Transverse colon (tissue), 4 donors: Measurements from ENCODE around the gene SMARCE1. TPM values are rescaled to one million over a fixed set of nuclear protein-coding genes. Genes with fewer than 3 reads are reported as not detected.

ENCODE experiments used
- DNase-seq: peaks from one replicate; pipeline ENCODE4 v3.0.0-alpha.2; 2019
- H3K27ac ChIP-seq, 4 donors: fragments of 200-600 bp; sonication (generic); 2 replicates each; pipeline ENCODE4 v1.5.1; 2016 to 2018; ENCODE audit warnings: inconsistent platforms in 4 of 4
- H3K27me3 ChIP-seq: fragments of 200-600 bp; sonication (generic); 2 replicates; pipeline ENCODE4 v1.5.1; 2017; ENCODE audit warnings: inconsistent platforms
- H3K36me3 ChIP-seq, 4 donors: fragments of 200-600 bp; sonication (generic); 2 replicates each; pipeline ENCODE4 v1.5.1; 2017 to 2019; ENCODE audit warnings: inconsistent platforms in 4 of 4
- H3K4me1 ChIP-seq, 4 donors: fragments of 200-600 bp; sonication (generic); 2 replicates each; pipeline ENCODE4 v1.5.1; 2017 to 2020; ENCODE audit warnings: inconsistent platforms in 4 of 4
- H3K4me3 ChIP-seq, 4 donors: fragments of 200-600 bp; sonication (generic); 1 replicate in 1 of 4; 2 replicates in 3 of 4; pipeline versions ENCODE4 v1.5.1 to v1.6.1; 2017 to 2019; ENCODE audit warnings: inconsistent platforms in 4 of 4
- H3K9me3 ChIP-seq, 2 donors: fragments of 200-600 bp; sonication (generic); 2 replicates each; pipeline ENCODE4 v1.5.1; 2017 to 2019; ENCODE audit warnings: inconsistent platforms in 2 of 2
- CTCF ChIP-seq, 5 experiments: fragments of 200-600 bp in 3 of 5; fragments of 450-650 bp in 2 of 5; sonication (generic) in 3 of 5; IDR thresholded peaks; 1 replicate in 2 of 5; 2 replicates in 3 of 5; pipeline ENCODE4 v1.5.1; 2016 to 2017; ENCODE audit warnings: antibody characterized with exemption in 5 of 5, inconsistent platforms in 3 of 5, mild to moderate bottlenecking in 2 of 5, moderate library complexity in 1 of 5
- EP300 ChIP-seq: sonication (generic); formaldehyde crosslinking; IDR thresholded peaks from one replicate; pipeline ENCODE4 v1.6.1; 2017; ENCODE audit warnings: antibody characterized with exemption, low read depth
- POLR2A ChIP-seq: fragments of 450-650 bp; IDR thresholded peaks from one replicate; pipeline ENCODE4 v1.6.1; 2016; ENCODE audit warnings: antibody characterized with exemption, mild to moderate bottlenecking, moderate library complexity
- POLR2AphosphoS5 ChIP-seq, 3 donors: sonication (generic); formaldehyde crosslinking; IDR thresholded peaks; one replicate each; pipeline ENCODE4 v1.6.1; 2016; ENCODE audit warnings: antibody characterized with exemption in 3 of 3
- WGBS, 2 donors: methylation state at CpG; one replicate each; pipeline ENCODE4 v1.1.5; 2018; ENCODE audit warnings: low coverage in 1 of 2; 5-methylcytosine and 5-hydroxymethylcytosine counted together
- in situ Hi-C, 4 donors: fragments of 200-750 bp; cut with MboI; loops; one replicate each; pipeline versions ENCODE4 v1.15.0 to v1.15.1; 2017; ENCODE audit warnings: low sequenced_read_pairs in 3 of 4, low pct_ligation_motif_present in 1 of 4, low pct_unique_long_range_greater_than_20kb in 1 of 4
- intact Hi-C: fragments of 100-400 bp; cut with DNase I; formaldehyde crosslinking; loops from one replicate; pipeline ENCODE4 v1.15.1; 2023; ENCODE audit warnings: low total_unique reads
- total RNA-seq, 4 donors: library from RNA; depleted of rRNA; stranded (reverse); fragments of >200 nt; gene quantifications; one replicate each; pipeline ENCODE4 v1.1.0, GENCODE V29; 2016

Gene SMARCE1
- total RNA-seq, 4 donors from 2014 or later = 43.0 to 87.2 (median 61.6) TPM

GRCh38 chr17:40614431-40615067 lies 33.1 kb downstream of the SMARCE1 start:
- in situ Hi-C loops (loop anchor here (10.0 to 25.0 kb wide), 4 partner anchors 110 to 1048 kb away; partner anchors contain the start of genes KRT28 (in 3 of the 4) and KRT27 (in 2 of the 4)), intact Hi-C loops (no loop called here)
- Histone ChIP-seq H3K27me3 (no peaks in the 10 kb centered on the region), H3K9me3 (no peaks in the 10 kb centered on the region), H3K4me1 (peaks cover 0 to 19% (median 10%) of the 10 kb centered on the region in 4 donors), H3K36me3 (no peaks in the 10 kb centered on the region), H3K4me3 (no peak overlapping the region), H3K27ac (no peak overlapping the region)
- 80 to 100% methylated on average over 4 to 13 of the region's 13 CpGs for WGBS, 2 donors
- TF ChIP-seq EP300 = no peak
- no peak for TF ChIP-seq CTCF (IDR thresholded peaks at IDR 0.05)
- no peak for TF ChIP-seq POLR2AphosphoS5 (IDR thresholded peaks at IDR 0.05)
- no peak for TF ChIP-seq POLR2A
- DNase-seq = no peak

- WGBS, 2 donors = 89 to 100% methylated on average over 3 to 5 of the region's 5 CpGs
- DNase-seq = no peak
- Histone ChIP-seq H3K27ac (no peak overlapping the region), H3K4me3 (no peak overlapping the region), H3K9me3 (no peaks in the 10 kb centered on the region), H3K4me1 (peaks cover 0 to 16% (median 4%) of the 10 kb centered on the region in 4 donors), H3K36me3 (no peaks in the 10 kb centered on the region), H3K27me3 (no peaks in the 10 kb centered on the region)
- intact Hi-C loops = no loop called here
- TF ChIP-seq EP300 (no peak), POLR2AphosphoS5 (IDR thresholded peaks at IDR 0.05) (no peak), CTCF (IDR thresholded peaks at IDR 0.05) (no peak)
- in situ Hi-C loops = loop anchor here (10.0 to 25.0 kb wide), 4 partner anchors 111 to 1049 kb away; partner anchors contain the start of genes KRT28 (in 3 of the 4) and KRT27 (in 2 of the 4)
Observed at GRCh38 chr17:40613467-40614154, 34.0 kb downstream of the SMARCE1 start.

- Histone ChIP-seq H3K27me3 (no peaks in the 10 kb centered on the region), H3K27ac (no peak overlapping the region), H3K36me3 (no peaks in the 10 kb centered on the region), H3K9me3 (no peaks in the 10 kb centered on the region), H3K4me3 (no peak overlapping the region), H3K4me1 (peaks cover 0 to 14% (median 4%) of the 10 kb centered on the region in 4 donors)
- 59 to 62% methylated on average over 6 to 11 of the region's 11 CpGs for WGBS, 2 donors
- in situ Hi-C loops = loop anchor here (10.0 to 25.0 kb wide), 4 partner anchors 112 to 1050 kb away; partner anchors contain the start of genes KRT28 (in 3 of the 4) and KRT27 (in 2 of the 4)
- TF ChIP-seq EP300 (no peak), POLR2A (no peak), POLR2AphosphoS5 (IDR thresholded peaks at IDR 0.05) (no peak), CTCF (IDR thresholded peaks at IDR 0.05) (no peak)
- intact Hi-C loops = no loop called here
- DNase-seq = no peak
Observed at GRCh38 chr17:40612599-40613244, 34.9 kb downstream of the SMARCE1 start.
